Activated CD8-positive, alpha-beta T cell treated with anti-CD3 and anti-CD28 coated beads, Interleukin-2, amount 10 ng/mL, durations not matched to agents 7 days and 5 days (primary cell): ENCODE results near the gene BLOC1S4. TPM values are rescaled to one million over a fixed set of nuclear protein-coding genes. Genes with fewer than 3 reads are reported as not detected.

ENCODE experiments used
- ATAC-seq: fragments of 150-1000 bp; cut with Tn5 transposase; one replicate; pipeline ENCODE4 v1.10.0; 2021; ENCODE audit warnings: moderate library complexity
- CTCF ChIA-PET: fragments of 350-600 bp; sonication (Branson Sonifier 250); formaldehyde crosslinking; loops from one replicate; lab custom pipeline; 2021; ENCODE audit warnings: antibody characterized with exemption; lab: Charles Lee
- POLR2A ChIA-PET: fragments of 350-600 bp; sonication (Branson Sonifier 250); formaldehyde crosslinking; loops from one replicate; lab custom pipeline; 2021; ENCODE audit warnings: antibody characterized with exemption; lab: Charles Lee
- DNase-seq: peaks from one replicate; pipeline ENCODE4 v3.0.0-alpha.2; 2020
- H3K27ac Mint-ChIP-seq: one replicate; pipeline ENCODE4 v1.8.0; 2021; ENCODE audit warnings: mild to moderate bottlenecking, mixed read lengths
- H3K27me3 Mint-ChIP-seq: one replicate; pipeline ENCODE4 v1.8.0; 2021; ENCODE audit warnings: low read depth, mixed read lengths
- H3K36me3 Mint-ChIP-seq: one replicate; pipeline ENCODE4 v1.8.0; 2021; ENCODE audit warnings: low read depth, mixed read lengths
- H3K4me1 Mint-ChIP-seq: one replicate; pipeline ENCODE4 v1.8.0; 2021; ENCODE audit warnings: low read depth, mixed read lengths
- H3K4me3 Mint-ChIP-seq: one replicate; pipeline ENCODE4 v1.8.0; 2021; ENCODE audit warnings: mild to moderate bottlenecking, mixed read lengths
- H3K9me3 Mint-ChIP-seq: one replicate; pipeline ENCODE4 v1.8.0; 2022; ENCODE audit warnings: mixed read lengths; ENCODE audit not compliant: insufficient read depth
- total RNA-seq, 2 experiments: library from RNA; stranded (reverse); gene quantifications; one replicate each; pipeline ENCODE4 v1.2.3, GENCODE V29; 2021

Gene BLOC1S4
- total RNA-seq, 2 experiments from 2014 or later = 19.6 to 21.5 TPM

DNA sequence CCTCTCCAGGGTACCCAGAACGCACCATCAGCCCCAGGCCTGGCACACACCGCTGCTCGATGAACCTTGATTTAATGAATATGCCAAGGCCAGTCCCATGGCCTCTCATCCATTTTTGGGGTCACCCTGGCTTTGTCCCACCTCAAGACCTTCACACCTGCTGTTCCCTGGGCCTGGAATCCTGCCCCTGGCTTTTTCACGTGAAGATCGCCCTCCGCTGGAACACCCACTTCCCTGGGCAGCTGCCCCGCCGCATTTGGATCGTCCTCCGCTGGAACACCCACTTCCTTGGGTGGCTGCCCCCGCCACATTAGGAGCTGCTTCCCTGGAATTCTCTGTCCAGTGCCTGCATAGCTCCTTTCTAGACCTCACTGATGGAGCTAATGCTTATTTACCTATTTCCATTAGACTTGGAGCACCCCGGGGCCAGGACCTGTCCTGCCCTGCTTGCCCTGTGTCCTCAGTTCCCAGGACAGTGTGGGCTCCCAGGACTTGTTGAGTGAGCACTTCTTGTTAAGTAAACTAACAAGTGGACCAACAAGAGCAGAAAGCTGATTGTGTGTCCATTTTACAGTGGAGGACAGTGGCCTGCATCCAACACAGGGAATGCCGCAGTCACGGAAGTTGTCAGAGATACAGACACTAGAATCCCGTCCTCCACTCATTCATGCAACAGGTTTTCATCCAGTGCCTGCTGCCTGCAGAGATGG lies 12.5 kb downstream of the BLOC1S4 start:
- H3K27me3 Mint-ChIP-seq = no peaks in the 10 kb centered on the region
- ChIA-PET POLR2A (no interaction called here), CTCF (no interaction called here)
- no peaks in the 10 kb centered on the region for H3K9me3 Mint-ChIP-seq
- H3K4me3 Mint-ChIP-seq = no peak overlapping the region
- peaks cover 7% of the 10 kb centered on the region for H3K4me1 Mint-ChIP-seq
- DNase-seq (no peak), ATAC-seq (no peak)
- H3K27ac Mint-ChIP-seq = no peak overlapping the region
- H3K36me3 Mint-ChIP-seq = no peaks in the 10 kb centered on the region

DNA sequence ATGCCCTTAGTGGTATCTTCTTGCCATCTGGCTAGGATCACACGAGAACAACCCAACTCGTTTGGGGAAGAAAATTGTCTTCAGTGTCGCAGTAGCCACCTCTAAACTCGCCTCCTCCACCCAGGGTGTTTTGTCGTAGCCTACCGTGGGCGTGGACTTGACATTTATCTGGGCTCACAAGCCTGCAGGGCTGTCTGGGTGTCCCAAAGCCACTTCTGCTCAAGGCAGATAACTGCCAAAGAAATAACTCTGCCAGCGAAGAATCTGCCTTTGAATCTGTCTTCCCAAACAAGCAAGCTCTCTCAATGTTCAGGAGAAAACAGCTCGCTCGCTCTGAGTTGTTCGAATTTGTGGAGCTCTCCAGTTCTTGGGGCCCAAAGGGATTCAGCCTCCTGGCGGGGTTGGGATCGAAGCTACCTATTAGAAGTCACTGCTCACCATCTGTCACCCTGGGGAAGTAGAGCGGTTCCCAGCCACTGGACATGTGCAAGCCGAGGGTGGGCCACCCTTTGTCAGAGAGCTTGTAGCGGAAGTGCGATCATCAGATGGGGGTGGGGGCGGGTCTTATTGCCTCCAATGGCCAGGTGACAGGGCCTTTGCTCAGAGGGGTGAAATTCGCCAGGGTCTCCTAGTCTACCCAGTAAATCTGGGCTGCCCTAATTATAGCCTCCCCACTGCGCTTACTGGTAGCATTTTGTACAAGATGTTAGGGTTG lies 14.8 kb downstream of the BLOC1S4 start:
- ChIA-PET POLR2A (no interaction called here), CTCF (interaction anchor here (0.7 to 1.5 kb wide), 3 partner anchors 8 to 142 kb away, joined by 3 to 4 read pairs (median 3); no protein-coding TSS in a partner anchor)
- no peak overlapping the region for H3K4me3 Mint-ChIP-seq
- H3K9me3 Mint-ChIP-seq = no peaks in the 10 kb centered on the region
- DNase-seq = no peak
- no peak overlapping the region for H3K27ac Mint-ChIP-seq
- no peak for ATAC-seq
- no peaks in the 10 kb centered on the region for H3K36me3 Mint-ChIP-seq
- H3K27me3 Mint-ChIP-seq = peaks cover 3% of the 10 kb centered on the region
- H3K4me1 Mint-ChIP-seq = peaks cover 5% of the 10 kb centered on the region

DNA sequence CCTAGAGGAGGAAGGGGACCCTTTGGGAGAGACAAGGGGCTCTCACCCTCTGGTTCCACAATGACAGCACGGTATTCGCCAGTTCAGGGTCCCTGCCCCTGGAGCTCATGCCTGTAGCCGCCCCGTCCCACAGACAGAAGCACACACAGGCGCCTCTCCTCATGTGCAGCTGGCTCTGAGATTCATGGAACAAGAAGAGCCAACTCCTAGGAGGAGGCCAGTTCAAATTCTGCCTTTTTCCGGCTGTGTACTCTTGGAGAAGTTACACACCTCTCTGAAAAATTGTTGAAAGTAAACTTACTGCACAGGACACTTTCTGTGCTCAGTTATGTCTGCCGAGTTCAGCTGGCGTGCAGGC lies 15.3 kb downstream of the BLOC1S4 start:
- CTCF ChIA-PET = interaction anchor here (1.1 to 1.5 kb wide), 2 partner anchors 11 to 142 kb away, joined by 3 to 4 read pairs; no protein-coding TSS in a partner anchor
- DNase-seq = no peak
- POLR2A ChIA-PET = no interaction called here
- Mint-ChIP-seq H3K36me3 (no peaks in the 10 kb centered on the region), H3K4me3 (no peak overlapping the region), H3K4me1 (peaks cover 5% of the 10 kb centered on the region), H3K27ac (no peak overlapping the region), H3K27me3 (peaks cover 3% of the 10 kb centered on the region), H3K9me3 (no peaks in the 10 kb centered on the region)
- no peak for ATAC-seq

DNA sequence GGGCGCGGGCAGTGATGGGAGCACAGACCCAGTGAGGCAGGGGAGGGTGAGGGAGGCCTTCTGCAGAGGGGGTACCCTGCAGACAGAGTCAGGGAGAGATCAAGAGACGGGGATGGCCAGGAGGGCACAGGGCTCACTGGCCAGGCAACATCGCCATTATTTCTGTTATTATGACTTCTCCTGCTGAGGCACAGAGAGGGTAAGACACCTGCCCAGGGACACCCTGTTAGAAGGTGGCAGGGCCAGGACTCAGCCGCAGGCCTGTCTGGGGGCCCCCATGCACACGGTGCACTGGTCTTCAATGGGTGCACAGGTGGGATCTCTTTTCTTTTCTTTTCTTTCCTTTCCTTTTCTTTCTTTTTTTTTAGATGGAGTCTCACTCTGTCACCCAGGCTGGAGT lies 15.8 kb downstream of the BLOC1S4 start:
- DNase-seq (no peak), ATAC-seq (no peak)
- no peaks in the 10 kb centered on the region for H3K36me3 Mint-ChIP-seq
- H3K9me3 Mint-ChIP-seq = no peaks in the 10 kb centered on the region
- H3K4me3 Mint-ChIP-seq = no peak overlapping the region
- no peak overlapping the region for H3K27ac Mint-ChIP-seq
- H3K4me1 Mint-ChIP-seq = peaks cover 5% of the 10 kb centered on the region
- ChIA-PET CTCF (interaction anchor here (1.1 kb wide), 1 partner anchor 141 kb away, joined by 4 read pairs; no protein-coding TSS in a partner anchor), POLR2A (no interaction called here)
- H3K27me3 Mint-ChIP-seq = peaks cover 5% of the 10 kb centered on the region

DNA sequence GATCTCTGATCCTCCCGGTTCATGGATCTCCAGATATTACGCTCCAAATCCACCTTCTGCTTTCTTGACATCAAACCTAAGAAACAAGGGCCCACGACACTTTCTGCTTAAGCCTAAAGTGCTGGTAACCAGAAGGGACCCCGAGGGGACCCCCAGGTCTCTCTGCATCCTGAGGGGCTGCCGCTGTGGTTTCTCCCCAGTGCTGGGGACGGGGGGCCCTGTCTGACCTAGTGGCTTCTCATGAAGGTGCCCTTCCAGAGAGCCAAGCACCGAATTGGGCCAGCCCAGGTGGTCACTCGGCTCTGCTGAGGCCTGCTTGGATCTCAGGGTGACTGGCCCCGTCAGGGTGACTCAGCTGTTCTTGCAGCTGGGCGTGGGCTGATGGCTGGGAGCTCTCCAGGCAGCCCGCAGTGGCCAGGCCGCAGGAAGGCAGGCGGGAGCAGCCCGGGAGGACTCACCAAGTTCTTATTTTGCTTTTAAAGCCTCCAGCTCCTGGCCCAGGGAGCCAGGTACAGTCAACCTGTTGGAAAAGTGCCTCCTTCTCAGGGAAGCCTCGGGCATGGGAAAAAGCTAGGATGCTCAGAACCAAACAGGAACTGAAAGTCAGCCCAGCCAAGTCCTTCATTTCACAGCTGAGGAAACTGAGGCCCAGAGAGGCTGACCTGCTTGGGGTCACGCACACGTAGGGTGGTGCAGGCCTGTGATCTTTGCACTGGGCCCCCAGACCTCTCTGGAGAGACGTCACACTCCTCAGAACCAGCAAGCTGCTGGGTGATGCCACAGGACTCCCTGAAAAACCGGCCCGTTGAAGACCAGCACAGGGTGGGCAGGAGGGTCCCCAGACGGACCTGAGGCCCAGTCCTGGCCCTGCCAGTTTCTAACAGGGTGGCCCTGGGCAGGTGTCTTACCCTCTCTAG lies 16.7 kb downstream of the BLOC1S4 start:
- peaks cover 5% of the 10 kb centered on the region for H3K27me3 Mint-ChIP-seq
- no peak overlapping the region for H3K27ac Mint-ChIP-seq
- no peaks in the 10 kb centered on the region for H3K9me3 Mint-ChIP-seq
- DNase-seq (no peak), ATAC-seq (no peak)
- H3K4me3 Mint-ChIP-seq = no peak overlapping the region
- peaks cover 5% of the 10 kb centered on the region for H3K4me1 Mint-ChIP-seq
- ChIA-PET CTCF (no interaction called here), POLR2A (no interaction called here)
- H3K36me3 Mint-ChIP-seq = no peaks in the 10 kb centered on the region

DNA sequence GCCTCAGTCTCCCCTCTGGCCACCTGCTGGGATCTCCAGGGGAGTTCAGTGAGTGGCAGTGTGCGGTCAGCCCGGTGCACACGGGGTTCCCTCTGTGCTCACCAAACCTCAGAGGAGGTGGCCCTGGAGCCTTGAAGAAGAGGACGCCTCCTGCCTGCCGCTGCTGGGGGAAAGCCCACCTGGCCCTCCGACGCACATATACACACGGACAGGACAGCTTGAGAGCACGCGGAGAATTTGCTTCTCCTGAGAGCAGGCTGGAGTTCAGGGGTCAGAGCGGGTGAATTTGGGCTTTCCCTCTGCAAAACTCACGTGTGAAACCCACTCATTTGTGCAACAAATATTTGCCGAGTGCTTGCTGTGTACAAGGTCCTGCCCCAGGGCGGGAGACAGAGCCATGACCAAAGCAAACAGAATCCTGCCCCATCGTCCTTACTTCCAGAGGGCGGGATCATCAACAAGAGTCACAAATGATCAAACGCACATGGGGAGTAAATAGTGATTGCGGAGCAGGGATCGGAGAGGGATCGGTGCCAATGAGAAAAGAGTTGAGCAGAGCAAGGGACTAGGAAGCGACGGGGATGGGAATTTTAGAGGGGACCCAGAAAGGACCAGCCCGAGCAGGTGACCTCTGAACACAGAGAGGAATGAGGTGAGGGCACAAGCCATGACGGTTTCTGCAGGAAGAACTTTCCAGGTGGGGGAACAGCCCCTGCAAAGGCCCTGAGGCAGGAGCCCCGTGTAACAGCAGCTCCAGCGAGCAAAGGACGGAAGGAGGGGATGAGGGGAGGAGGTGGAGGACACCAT lies 17.6 kb downstream of the BLOC1S4 start:
- Mint-ChIP-seq H3K27ac (no peak overlapping the region), H3K36me3 (no peaks in the 10 kb centered on the region), H3K4me3 (no peak overlapping the region), H3K9me3 (no peaks in the 10 kb centered on the region), H3K27me3 (peaks cover 5% of the 10 kb centered on the region), H3K4me1 (no peaks in the 10 kb centered on the region)
- POLR2A ChIA-PET = no interaction called here
- DNase-seq (no peak), ATAC-seq (no peak)
- CTCF ChIA-PET = no interaction called here

DNA sequence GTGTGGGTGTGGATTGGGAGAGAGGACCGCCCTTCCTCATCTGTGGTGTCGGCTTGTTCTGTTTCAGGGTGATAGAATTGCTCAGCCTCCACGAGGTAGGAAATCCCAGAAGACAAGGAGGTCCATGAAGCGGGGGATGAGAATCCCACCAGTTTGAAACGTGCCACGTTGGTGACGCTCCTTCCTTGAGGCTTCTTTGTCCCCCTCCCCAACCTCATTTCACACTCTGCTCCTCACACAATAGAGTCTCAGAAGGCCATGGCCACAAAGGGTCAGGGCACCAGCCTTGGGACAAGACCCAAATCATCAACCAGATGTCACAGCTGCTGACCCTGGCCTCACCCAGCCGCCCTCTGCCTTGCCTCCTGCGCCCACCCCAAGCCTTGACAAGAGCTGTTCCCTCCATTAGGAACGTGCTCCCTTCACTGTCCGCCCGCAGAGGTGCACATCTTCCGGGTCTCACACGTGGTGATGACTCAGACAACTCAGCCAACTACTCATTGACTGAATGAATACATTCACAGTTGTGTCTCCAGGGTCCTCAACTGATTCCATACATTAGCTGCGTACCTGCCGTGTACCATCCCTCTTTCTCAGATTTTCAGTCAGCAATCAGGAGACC lies 18.3 kb downstream of the BLOC1S4 start:
- no peak for ATAC-seq
- DNase-seq = no peak
- peaks cover 5% of the 10 kb centered on the region for H3K27me3 Mint-ChIP-seq
- no peaks in the 10 kb centered on the region for H3K9me3 Mint-ChIP-seq
- CTCF ChIA-PET = no interaction called here
- H3K27ac Mint-ChIP-seq = no peak overlapping the region
- no peak overlapping the region for H3K4me3 Mint-ChIP-seq
- no peaks in the 10 kb centered on the region for H3K36me3 Mint-ChIP-seq
- H3K4me1 Mint-ChIP-seq = no peaks in the 10 kb centered on the region
- POLR2A ChIA-PET = interaction anchor here (1.2 kb wide), 1 partner anchor 60 kb away, joined by 3 read pairs; a partner anchor contains a TSS

DNA sequence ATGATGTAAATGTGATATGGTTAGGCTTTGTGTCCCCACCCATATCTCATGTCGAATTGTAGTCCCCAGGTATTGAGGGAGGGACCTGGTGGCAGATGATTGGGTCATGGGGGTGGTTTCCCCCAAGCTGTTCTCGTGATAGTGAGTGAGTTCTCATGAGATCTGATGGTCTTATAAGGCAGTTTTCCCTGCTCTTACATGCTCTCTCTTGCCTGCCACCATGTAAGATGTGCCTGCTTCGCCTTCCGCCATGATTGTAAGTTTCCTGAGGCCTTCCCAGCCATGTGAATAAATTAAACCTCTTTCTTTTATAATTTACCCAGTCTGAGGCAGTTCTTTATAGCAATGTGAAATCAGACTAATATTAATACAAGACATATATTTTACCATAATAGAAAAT lies 23.9 kb downstream of the BLOC1S4 start:
- no peaks in the 10 kb centered on the region for H3K9me3 Mint-ChIP-seq
- no peak overlapping the region for H3K27ac Mint-ChIP-seq
- DNase-seq (no peak), ATAC-seq (no peak)
- no peaks in the 10 kb centered on the region for H3K36me3 Mint-ChIP-seq
- peaks cover 3% of the 10 kb centered on the region for H3K4me1 Mint-ChIP-seq
- ChIA-PET CTCF (no interaction called here), POLR2A (no interaction called here)
- H3K27me3 Mint-ChIP-seq = peaks cover 7% of the 10 kb centered on the region
- H3K4me3 Mint-ChIP-seq = no peak overlapping the region

DNA sequence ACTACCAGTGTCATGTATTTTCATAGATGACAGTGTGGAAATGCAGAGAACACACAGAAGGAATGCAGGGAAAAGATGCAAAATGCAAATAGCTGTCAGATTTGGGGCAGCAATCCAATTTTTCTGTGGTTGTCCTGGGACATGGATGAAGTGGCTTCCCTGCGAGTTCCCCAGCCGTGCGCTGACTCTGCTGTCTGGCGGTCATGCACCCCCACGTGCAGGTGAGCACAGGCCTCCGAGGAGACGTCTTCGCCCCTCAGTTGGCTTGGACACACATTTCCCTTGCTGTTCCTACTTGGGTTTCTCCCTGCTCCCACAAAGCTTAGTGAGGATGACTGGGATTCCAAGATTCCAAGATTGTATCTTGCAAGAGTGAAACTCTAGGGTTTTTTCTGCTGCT lies 24.4 kb downstream of the BLOC1S4 start:
- ChIA-PET CTCF (no interaction called here), POLR2A (no interaction called here)
- Mint-ChIP-seq H3K27ac (no peak overlapping the region), H3K4me1 (peaks cover 3% of the 10 kb centered on the region), H3K9me3 (no peaks in the 10 kb centered on the region), H3K4me3 (no peak overlapping the region), H3K27me3 (peaks cover 7% of the 10 kb centered on the region), H3K36me3 (no peaks in the 10 kb centered on the region)
- ATAC-seq (no peak), DNase-seq (no peak)

DNA sequence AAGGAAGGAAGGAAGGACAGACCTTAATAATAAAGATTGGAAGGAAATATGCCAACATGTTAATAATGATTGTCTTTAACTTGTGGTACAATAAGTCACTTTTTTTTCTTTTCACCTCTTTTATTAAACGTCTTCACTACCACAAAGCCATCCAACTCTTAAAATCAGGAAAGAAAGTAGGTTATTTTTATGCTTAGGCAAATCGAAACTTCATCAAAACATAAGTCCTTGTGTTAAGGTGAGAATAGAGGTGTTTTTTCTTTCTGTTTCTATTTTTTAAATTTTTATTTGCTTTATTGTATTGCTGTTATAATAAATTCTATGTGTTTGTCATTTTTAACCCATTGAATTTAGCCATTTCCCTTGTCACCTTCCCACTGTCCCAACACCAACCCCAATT lies 26.5 kb downstream of the BLOC1S4 start:
- POLR2A ChIA-PET = no interaction called here
- DNase-seq (no peak), ATAC-seq (no peak)
- Mint-ChIP-seq H3K4me1 (peaks cover 3% of the 10 kb centered on the region), H3K27me3 (peaks cover 5% of the 10 kb centered on the region), H3K36me3 (no peaks in the 10 kb centered on the region), H3K9me3 (no peaks in the 10 kb centered on the region), H3K4me3 (no peak overlapping the region), H3K27ac (no peak overlapping the region)
- CTCF ChIA-PET = interaction anchor here (2.6 kb wide), 1 partner anchor 131 kb away, joined by 9 read pairs; no protein-coding TSS in a partner anchor

DNA sequence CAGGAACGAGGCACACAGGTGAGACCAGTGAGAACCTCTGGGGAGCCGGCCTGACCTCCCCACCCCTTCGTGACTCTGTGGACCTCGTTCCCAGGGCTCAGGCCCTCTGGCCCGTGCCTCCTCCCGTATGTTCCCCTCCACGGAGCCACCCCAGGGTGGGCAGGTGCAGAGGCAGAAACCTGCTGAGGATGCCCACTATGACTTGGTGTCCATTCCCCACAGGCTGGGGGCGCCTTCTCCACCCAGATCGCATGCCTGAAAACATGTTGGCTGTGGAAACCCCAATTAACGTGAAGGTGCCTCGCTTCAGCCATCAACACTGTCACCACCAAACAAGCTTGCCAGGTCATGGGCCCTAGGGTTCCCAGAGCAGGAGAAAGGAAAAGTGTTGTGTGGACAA lies 27.0 kb downstream of the BLOC1S4 start:
- no peak for DNase-seq
- ChIA-PET CTCF (interaction anchor here (2.6 kb wide), 1 partner anchor 131 kb away, joined by 9 read pairs; no protein-coding TSS in a partner anchor), POLR2A (no interaction called here)
- Mint-ChIP-seq H3K27ac (no peak overlapping the region), H3K9me3 (no peaks in the 10 kb centered on the region), H3K27me3 (peaks cover 5% of the 10 kb centered on the region), H3K4me3 (no peak overlapping the region), H3K36me3 (no peaks in the 10 kb centered on the region), H3K4me1 (peaks cover 3% of the 10 kb centered on the region)
- no peak for ATAC-seq
